ENCODE results near the gene ZNF571. TPM values are rescaled to one million over a fixed set of nuclear protein-coding genes. Genes with fewer than 3 reads are reported as not detected.

Gene ZNF571
- total RNA-seq, 2 donors from 2014 or later = 2.3 to 2.7 TPM

- H3K4me3 ChIP-seq = no peak overlapping the region
- H3K9me3 ChIP-seq = peaks cover under 1 to 32% of the 10 kb centered on the region in 2 donors
- H3K27ac ChIP-seq = no peak overlapping the region
- no peaks in the 10 kb centered on the region for H3K27me3 ChIP-seq
- TF ChIP-seq CTCF (IDR thresholded peaks at IDR 0.05) = no peak
- DNase-seq (ENCODE audit: low spot score) = no peak
- H3K4me1 ChIP-seq = no peaks in the 10 kb centered on the region
- H3K36me3 ChIP-seq = peaks cover 53% of the 10 kb centered on the region
Measured at GRCh38 chr19:37537391-37537947, 57.1 kb downstream of the ZNF571 start.

GRCh38 chr19:37519890-37520289 is 74.7 kb downstream of the ZNF571 start:
- no peaks in the 10 kb centered on the region for H3K27me3 ChIP-seq
- peaks cover 0 to 45% of the 10 kb centered on the region in 2 donors for H3K9me3 ChIP-seq
- no peak overlapping the region for H3K27ac ChIP-seq
- no peaks in the 10 kb centered on the region for H3K4me1 ChIP-seq
- no peak for DNase-seq (ENCODE audit: low spot score)
- H3K4me3 ChIP-seq = no peak overlapping the region
- no peak for TF ChIP-seq CTCF (IDR thresholded peaks at IDR 0.05)
- H3K36me3 ChIP-seq = peaks cover 30% of the 10 kb centered on the region

Other genes starting within 250 kb of the ZNF571 start
- gene ZNF527, start 223.7 kb downstream of the ZNF571 start, total RNA-seq = 1 to 10 TPM; 6.9 to 7.3 TPM
- 1 to 10 TPM; 3.1 to 5.1 TPM for gene ZNF569, start 127.3 kb downstream of the ZNF571 start, total RNA-seq
- 1 to 10 TPM; 6.6 to 7.8 TPM for gene ZNF570, start 125.4 kb downstream of the ZNF571 start, total RNA-seq
- 1 to 10 TPM; 3.4 to 3.5 TPM for gene ZNF793, start 87.9 kb downstream of the ZNF571 start, total RNA-seq
- gene ZNF540, start 84 bp upstream of the ZNF571 start, total RNA-seq = 1 to 10 TPM; 2.6 to 3.7 TPM
- gene ZFP30, start 60.7 kb upstream of the ZNF571 start, total RNA-seq = 1 to 10 TPM; 3.5 to 5.0 TPM
- 1 to 10 TPM; 2.0 to 3.7 TPM for gene ZNF607, start 125.0 kb upstream of the ZNF571 start, total RNA-seq
- 1 to 10 TPM; 4.6 to 4.9 TPM for gene ZNF573, start 184.8 kb upstream of the ZNF571 start, total RNA-seq

Data from right atrium auricular region (tissue), 2 donors.